A549 treated with CORT108297 at 1 μM for 4 hours (cell line): Measurements from ENCODE around the gene PRAMEF5. TPM values are rescaled to one million over a fixed set of nuclear protein-coding genes. Genes with fewer than 3 reads are reported as not detected.

Experiments
- total RNA-seq: library from RNA; stranded (reverse); fragments of 200-300 nt; extraction: Qiagen RNA extraction; gene quantifications from 5 replicates; pipeline ENCODE4 v1.2.3, GENCODE V29; 2022

Gene PRAMEF5
- total RNA-seq, result not detected in 5 replicates

DNA sequence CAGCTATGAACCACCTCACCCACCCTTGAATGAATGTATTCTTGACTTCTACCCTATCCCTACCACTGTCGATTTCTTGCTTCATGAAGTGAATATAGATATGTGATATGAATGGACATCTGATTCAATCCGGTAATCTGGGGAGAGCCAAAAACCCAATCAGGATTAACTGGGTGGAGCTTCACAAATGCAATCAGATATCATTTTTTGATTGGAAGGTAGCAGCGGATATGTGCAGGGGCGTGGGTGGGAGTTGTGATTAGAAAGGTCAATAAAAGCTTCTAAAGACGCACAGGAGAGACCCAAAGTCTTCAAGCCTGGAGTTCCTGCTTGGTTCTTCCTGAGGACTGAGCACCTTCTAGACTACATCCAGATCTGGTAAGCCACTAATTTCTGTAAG lies at the start of gene PRAMEF5:
Gene PRAMEF5, plus strand, starts transcription at position 301 of the 400 bp plus-strand sequence. CDS start 5,071 bp downstream, outside the sequence.

DNA sequence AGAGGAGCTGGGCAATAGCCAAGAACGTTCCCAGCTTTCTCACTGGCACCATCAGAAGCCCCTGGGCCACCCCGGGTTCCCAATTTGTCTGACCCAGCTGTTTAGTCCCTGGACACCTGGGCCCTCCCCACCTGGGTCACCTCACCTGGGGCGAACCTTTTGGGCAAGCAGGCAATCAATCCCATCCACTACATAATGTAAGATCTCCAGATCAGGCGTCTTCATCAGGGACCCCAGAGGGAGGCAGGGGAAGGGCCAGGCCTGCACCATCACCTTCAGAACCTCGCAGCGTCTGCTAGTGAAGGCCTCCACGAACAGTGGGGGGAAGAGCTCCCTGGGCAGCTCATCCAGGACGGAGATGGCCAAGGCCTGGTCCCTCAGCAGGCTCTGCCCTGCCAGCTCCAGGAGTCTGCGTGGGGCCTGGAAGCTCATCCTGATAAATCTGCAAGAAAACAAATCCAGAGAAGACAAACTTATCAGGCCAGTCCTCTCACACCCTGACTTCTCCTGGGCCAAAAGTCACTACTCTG lies 28.3 kb upstream of the PRAMEF5 start, which contains the start of gene PRAMEF18:
Gene PRAMEF18, minus strand, starts transcription at position 480 of the 530 bp plus-strand sequence. Its CDS starts 48 bp downstream, at position 432.

DNA sequence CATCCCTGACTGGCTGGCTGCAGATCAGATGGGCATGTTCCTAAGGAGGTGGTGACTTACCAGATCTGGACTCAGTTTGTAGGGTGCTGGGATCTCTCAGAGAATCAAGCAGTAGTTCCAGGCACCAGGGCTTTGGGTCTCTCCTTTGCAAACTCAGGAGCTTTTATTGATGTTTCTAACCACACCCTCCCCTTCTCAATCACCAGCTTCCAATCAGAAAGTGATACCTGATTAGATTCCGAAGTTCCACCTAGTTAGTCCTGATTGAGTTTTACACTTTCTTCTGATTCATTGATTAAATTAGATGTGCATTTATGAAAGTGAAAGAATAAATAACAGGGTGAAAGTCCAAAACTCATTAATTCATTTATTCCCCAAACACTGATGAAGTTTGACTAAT lies 31.0 kb downstream of the PRAMEF5 start, which contains the start of gene PRAMEF8:
Gene PRAMEF8, minus strand, starts transcription at position 101 of the 400 bp plus-strand sequence. CDS start 1,046 bp downstream, outside the sequence.

DNA sequence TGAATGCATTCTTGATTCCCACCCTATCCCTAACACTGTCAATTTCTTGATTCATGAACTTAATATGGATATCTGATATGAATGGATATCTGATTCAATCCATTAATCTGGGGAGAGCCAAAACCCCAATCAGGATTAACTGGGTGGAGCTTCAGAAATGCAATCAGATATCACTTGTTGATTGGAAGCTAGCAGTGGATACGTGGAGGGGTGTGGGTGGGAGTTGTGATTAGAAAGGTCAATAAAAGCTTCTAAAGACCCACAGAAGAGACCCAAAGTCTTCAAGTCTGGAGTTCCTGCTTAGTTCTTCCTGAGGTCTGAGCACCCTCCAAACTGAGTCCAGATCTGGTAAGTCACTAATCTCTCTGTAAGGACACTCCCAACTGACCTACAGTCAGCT lies 49.2 kb downstream of the PRAMEF5 start, which contains the start of gene PRAMEF33:
Gene PRAMEF33, plus strand, starts transcription at position 301 of the 400 bp plus-strand sequence. CDS start 2,416 bp downstream, outside the sequence.

Other genes starting within 250 kb of the PRAMEF5 start
- gene PRAMEF27, start 197.6 kb upstream of the PRAMEF5 start, total RNA-seq, result not detected in 5 replicates
- gene HNRNPCL3, start 193.4 kb upstream of the PRAMEF5 start, total RNA-seq, result not detected in 5 replicates
- not detected in 5 replicates for gene PRAMEF25, start 183.4 kb upstream of the PRAMEF5 start, total RNA-seq
- gene HNRNPCL2, start 137.3 kb upstream of the PRAMEF5 start, total RNA-seq, result not detected in 5 replicates
- not detected in 5 replicates for gene PRAMEF26, start 98.2 kb upstream of the PRAMEF5 start, total RNA-seq
- gene HNRNPCL4, start 88.6 kb upstream of the PRAMEF5 start, total RNA-seq, result not detected in 5 replicates
- not detected in 5 replicates for gene PRAMEF9, start 82.3 kb upstream of the PRAMEF5 start, total RNA-seq
- not detected in 5 replicates for gene PRAMEF13, start 52.8 kb upstream of the PRAMEF5 start, total RNA-seq
- gene PRAMEF18, start 28.0 kb upstream of the PRAMEF5 start, total RNA-seq, result not detected in 5 replicates
- not detected in 5 replicates for gene PRAMEF8, start 30.9 kb downstream of the PRAMEF5 start, total RNA-seq
- gene PRAMEF33, start 49.3 kb downstream of the PRAMEF5 start, total RNA-seq, result not detected in 5 replicates
- not detected in 5 replicates for gene PRAMEF15, start 61.4 kb downstream of the PRAMEF5 start, total RNA-seq
- not detected in 5 replicates for gene PRAMEF14, start 92.9 kb downstream of the PRAMEF5 start, total RNA-seq
- not detected in 5 replicates for gene PRAMEF19, start 117.7 kb downstream of the PRAMEF5 start, total RNA-seq
- gene PRAMEF17, start 135.4 kb downstream of the PRAMEF5 start, total RNA-seq, result not detected in 5 replicates
- gene PRAMEF20, start 156.3 kb downstream of the PRAMEF5 start, total RNA-seq, result not detected in 5 replicates